Measurements from ENCODE around the gene TKT. TPM values are rescaled to one million over a fixed set of nuclear protein-coding genes. Genes with fewer than 3 reads are reported as not detected.

TKT gene
- total and polyA plus RNA-seq, 2 of the 8 experiments (the other 6 are each of a cell fraction or from before 2014, with no cell fraction given): 418 to 986 TPM

DNA sequence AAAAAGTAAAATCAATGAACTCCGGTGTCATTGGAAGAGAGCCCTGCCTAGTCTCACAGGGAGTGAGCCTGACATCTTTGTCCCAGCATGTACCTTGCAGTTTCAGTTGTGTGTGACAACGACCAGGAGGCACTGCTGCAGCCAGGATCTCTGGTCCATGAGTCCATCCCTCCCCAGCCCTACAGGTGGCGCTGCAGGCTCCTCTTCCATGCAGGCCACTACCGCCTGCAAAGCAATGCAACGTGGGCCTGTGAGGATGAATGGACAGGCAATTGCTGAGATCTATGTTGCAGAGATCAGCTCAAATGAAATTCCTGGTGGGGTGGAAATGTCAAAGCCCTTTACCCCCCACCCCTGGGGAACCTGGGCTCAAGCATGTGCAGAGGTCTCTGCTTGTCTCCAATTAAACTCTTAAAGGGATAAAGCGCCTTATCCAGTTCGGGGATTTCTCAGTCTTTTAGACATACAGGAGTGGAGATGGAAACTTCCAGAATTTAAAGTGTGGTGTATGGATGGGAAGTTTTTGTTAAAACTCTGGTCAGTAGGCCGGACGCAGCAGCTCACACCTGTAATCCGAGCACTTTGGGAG, 35.8 kb downstream of the TKT start (continued):
- TF ChIP-seq CHD7 (IDR thresholded peaks at IDR 0.05; ENCODE audit: insufficient replicate concordance, low read length) (no peak), CTBP2 (IDR thresholded peaks at IDR 0.05; ENCODE audit: borderline replicate concordance, insufficient read depth, insufficient read length, low read length) (no peak), HDAC2 (IDR thresholded peaks at IDR 0.05; ENCODE audit: borderline replicate concordance in 1 of 2, low read depth in 2 of 2, low read length in 2 of 2) (no peak), TEAD4 (IDR thresholded peaks at IDR 0.05; ENCODE audit: low read depth, low read length) (0 out of 2 replicates have a peak, but pooled peaks have one; percentile 48), JUN (IDR thresholded peaks at IDR 0.05; ENCODE audit: low read depth, low read length) (no peak), SP4 (IDR thresholded peaks at IDR 0.05; ENCODE audit: low read length) (no peak), SP1 (IDR thresholded peaks at IDR 0.05; ENCODE audit: low read depth, low read length) (no peak), CHD1 (IDR thresholded peaks at IDR 0.05; ENCODE audit: low read depth, low read length) (no peak)
- TF ChIP-seq, protein P1, sequence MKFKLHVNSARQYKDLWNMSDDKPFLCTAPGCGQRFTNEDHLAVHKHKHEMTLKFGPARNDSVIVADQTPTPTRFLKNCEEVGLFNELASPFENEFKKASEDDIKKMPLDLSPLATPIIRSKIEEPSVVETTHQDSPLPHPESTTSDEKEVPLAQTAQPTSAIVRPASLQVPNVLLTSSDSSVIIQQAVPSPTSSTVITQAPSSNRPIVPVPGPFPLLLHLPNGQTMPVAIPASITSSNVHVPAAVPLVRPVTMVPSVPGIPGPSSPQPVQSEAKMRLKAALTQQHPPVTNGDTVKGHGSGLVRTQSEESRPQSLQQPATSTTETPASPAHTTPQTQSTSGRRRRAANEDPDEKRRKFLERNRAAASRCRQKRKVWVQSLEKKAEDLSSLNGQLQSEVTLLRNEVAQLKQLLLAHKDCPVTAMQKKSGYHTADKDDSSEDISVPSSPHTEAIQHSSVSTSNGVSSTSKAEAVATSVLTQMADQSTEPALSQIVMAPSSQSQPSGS (IDR thresholded peaks at IDR 0.05; ENCODE audit: low read length): no peak

All from H1 (cell line).